Measurements from ENCODE around the gene PRKCZ.

The PRKCZ gene

GRCh38 chr1:2046953-2047748 is 3.1 kb upstream of the PRKCZ start:
- DNase-seq: no peak

DNA sequence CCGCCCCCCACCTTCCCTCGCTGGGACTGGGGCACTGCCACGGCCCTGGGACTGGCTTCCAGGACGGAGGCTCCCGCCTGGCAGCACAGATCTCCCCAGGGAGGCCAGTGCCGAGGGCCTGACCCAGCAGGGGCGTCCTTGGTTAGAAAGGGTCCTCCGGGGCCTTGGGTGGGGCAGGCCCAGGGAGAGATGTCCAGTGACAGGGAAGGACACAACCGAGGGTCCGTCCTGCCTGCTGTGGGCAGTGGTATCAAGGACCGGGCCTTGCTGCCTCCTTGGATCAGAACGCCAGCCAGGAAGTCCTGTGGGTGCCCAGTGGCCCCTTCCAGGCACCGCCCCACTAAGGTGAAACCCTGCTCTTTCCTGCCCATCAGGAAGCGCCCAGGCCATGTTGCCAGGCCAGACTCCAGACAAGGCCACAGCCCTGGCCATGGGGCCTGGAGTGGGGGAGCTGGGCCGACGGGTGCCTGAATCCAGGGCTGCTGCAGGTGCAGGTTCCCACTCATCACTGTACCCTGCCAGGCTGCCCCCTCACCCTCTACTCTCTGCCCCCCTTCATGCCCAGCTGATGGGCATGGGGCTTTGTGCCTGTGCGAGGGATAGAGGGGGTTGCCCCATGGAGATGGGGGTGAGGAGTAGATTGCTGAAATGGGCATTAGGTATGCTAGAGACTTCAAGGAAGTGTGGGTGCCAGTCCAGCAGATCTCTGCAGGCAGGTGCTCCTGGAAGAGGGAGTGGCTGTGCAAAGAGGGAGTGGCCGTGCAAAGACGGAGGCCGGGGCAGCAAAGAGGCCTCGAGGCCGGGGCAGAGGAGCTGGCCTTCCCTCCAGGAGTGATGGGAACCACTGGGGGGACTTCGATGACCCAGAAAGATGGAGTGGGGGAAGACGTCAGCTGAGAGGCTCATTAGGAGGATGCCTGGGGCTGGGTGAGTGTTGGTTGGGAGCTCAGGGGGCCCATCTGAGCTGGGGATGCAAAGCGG is 2.2 kb upstream of the PRKCZ start:
- DNase-seq: no peak

DNA sequence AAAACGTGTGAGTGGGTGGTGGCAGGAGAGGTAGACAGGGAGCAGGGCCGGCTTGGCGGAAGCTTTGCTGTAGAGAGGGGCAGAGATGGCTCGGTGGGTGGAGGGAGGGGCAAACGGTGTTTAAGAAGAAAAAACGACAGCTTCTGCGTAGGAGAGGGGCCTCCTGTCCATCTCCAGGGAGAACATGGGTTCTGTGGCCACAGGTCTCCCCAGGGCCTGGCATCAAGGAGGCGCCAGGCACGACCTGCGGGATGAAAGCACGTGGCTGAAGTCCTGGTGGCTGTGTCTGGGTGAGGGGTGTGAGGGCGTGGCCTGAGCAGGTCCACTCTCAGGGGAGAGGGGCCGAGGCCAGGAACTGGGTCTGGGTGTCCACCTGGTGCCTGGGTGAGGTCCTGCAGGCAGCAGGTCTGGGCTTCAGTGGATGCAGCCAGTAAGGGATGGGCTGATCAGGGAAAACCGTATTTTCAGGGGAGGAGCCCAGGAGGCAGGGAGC is 940 bp upstream of the PRKCZ start:
- DNase-seq: peak; percentile 12

DNA sequence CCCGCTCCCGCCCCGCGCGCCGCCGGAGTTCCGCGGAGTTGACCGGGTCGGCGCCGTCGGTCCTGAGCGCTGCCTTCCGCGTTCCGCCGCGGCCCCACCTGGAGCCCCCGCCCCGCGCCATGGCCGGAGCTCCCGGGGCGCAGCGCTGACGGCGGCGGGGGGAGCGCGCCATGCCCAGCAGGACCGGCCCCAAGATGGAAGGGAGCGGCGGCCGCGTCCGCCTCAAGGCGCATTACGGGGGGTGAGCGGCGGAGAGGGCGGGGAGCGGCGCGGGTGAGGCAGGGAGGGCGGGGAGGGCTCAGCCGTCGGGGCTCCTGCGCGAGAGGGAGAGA is 216 bp downstream of the PRKCZ start:
- no peak for DNase-seq

GRCh38 chr1:2050793-2051682 is 827 bp downstream of the PRKCZ start:
- no peak for DNase-seq

DNA sequence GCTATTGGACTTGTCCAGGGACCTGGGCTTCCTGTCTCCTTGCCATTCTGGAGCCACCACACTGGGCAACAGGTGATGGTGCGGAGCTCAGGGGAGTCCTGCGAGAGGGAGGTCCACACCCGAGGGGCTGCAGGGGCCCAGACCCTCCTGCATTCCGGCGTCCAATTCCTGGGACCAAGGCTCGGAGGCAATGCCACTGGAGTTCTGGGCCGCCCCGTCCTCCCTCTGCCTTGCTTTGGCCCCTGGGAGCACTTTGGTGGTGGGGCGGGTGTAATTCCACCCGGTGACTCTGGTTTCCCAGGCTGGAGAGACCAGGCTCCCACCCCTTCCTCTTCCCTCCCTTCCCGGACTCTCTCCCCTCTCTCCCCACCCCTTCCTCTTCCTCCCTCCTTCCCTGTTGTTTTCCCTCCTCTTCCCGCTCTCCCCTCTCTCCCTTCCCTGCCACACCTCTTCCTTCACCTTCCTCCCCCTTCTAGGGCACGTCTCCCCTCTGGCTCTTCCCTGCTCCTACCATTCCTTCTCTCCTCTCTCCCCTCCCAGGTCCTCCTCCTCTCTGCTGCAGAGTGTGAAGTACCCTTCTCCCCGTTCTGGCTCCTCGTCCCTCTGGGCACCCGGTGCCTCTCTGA is 2.0 kb downstream of the PRKCZ start:
- DNase-seq: no peak

- no peak for DNase-seq
Observed at GRCh38 chr1:2052756-2053155, 2.5 kb downstream of the PRKCZ start.

GRCh38 chr1:2053217-2053616 is 3.0 kb downstream of the PRKCZ start:
- DNase-seq: no peak

GRCh38 chr1:2053784-2054376 is 3.7 kb downstream of the PRKCZ start:
- no peak for DNase-seq

DNA sequence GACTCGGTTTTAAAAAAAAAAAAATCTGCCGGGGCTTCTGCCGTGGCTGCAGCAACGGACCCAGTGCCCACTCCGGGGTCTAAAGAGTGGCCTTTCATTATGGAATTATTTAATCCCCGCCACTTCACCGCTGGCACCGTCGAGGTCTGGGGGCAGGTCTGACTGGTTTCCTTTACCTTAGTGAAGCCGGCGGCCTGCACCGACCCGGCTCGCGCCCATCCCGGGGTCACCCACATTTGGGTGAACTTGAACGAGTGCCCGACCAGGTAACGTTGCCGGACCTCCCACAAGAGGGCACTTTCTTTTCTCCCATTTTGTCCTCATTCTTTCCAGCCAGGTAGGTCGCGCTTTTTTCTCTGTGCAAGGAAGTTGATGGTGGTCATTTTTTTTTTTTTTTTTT is 4.3 kb downstream of the PRKCZ start:
- no peak for DNase-seq

- no peak for DNase-seq
Observed at GRCh38 chr1:2055911-2056575, 5.8 kb downstream of the PRKCZ start.

DNA sequence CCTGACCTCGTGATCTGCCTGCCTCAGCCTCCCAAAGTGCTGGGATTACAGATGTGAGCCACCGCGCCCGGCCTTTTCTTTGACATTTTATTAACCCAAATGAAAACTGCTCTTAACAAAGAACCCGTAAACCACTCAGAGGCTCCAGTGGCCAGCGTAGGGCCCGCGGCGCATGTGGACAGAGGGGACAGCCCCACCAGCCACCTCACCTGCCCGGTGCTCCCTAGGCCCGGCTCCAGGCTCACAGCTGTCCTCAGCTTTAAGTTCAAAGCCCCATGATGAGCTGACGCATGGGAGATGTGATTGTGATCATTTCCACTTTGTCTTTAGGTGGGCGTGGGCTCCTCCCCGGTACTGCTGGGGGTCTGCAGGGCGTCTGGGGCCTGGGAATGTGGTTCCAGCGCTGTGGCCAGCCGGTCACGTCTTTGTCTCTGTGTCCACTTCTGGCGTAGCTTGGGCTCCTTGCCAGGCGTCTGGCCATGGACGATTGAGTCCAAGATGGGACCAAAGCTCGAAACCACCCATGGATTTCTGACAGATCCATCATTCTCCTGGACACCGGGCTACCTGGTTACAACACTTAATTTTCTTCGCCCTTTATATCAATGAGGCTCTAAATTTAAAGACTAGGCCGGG is 6.9 kb downstream of the PRKCZ start:
- DNase-seq: no peak

DNA sequence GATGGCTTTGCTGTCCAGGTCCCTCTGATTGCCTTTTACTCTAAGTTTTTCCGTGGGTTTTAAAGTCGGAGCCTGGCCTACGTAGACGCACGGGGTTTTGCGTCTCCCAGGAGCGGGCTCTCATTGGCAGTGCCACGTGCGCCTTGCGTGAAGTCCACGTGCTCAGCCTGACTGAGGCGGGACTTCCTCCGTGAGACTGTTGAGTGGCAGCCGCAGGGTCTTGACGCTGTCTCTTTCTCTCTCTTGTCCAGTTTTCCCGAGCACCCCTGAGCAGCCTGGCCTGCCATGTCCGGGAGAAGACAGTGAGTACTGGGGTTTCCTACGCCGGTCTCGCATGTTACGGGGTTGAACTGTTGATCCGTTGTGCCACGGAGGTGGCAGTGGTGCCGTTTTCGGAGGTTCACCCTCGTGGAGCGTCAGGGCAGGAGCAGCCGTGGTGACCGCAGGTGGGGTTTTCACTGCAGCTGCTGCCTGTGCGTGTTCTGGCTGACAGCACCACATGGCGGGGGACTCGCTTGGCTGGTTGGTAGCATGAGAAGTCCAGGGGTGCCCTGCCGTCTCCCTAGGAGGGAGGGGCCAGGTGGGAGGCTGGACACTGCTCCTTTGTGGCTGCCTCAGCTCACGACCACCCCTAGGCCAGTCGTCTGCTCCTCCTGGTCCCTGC is 9.2 kb downstream of the PRKCZ start:
- no peak for DNase-seq

GRCh38 chr1:2060072-2060471 is 9.9 kb downstream of the PRKCZ start:
- DNase-seq: no peak

- no peak for DNase-seq
Observed at GRCh38 chr1:2060535-2060934, 10.3 kb downstream of the PRKCZ start.

- no peak for DNase-seq
Observed at GRCh38 chr1:2061065-2061778, 11.0 kb downstream of the PRKCZ start.

- no peak for DNase-seq
Observed at GRCh38 chr1:2065699-2066098, 15.5 kb downstream of the PRKCZ start.

DNA sequence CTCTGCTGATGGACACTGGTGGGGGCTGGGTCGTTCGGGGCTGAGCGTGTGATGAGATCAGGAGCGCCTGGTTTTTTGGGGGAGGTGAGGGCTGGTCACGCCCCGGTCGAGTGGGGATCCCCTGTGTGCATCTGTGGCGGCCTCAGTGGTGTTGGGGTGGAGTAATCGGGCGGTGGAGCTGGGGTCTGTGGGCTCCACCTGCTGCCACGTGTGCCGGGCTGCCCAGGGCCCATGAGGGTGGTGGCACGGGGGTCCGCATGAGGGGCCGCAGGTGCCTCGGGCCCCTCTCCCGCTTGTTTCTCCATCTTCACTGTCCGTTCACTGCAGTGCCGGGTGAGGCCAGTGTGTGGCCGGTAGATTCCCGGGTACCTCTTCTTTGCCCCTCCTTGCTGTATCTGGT is 17.2 kb downstream of the PRKCZ start:
- no peak for DNase-seq

DNA sequence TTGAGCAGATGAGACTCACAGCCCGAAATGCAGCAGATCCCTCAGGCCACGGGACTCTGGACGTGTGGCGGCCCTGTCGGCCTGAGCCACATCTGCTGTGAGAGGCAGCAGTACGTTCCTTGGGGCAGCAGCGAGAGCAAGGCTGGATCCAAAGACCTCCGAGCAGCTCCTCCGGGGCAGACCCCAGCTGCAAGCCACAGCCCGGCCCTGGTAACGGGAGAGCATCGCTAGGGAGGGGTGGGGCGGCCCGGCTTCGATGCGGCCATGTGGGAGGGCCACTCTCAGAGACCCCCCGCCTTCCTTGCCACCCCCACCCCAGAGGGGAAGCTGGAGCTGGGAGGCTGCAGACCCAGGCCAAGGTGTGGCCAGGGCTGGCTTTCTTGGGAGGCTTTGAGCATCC is 17.8 kb downstream of the PRKCZ start:
- DNase-seq: no peak

- no peak for DNase-seq
Observed at GRCh38 chr1:2068951-2069350, 18.7 kb downstream of the PRKCZ start.

Data from NCI-H526 treated with DMSO at 0.1 percent for 48 hours (cell line).